ENCODE data around the gene HLA-DPB1.

DNA sequence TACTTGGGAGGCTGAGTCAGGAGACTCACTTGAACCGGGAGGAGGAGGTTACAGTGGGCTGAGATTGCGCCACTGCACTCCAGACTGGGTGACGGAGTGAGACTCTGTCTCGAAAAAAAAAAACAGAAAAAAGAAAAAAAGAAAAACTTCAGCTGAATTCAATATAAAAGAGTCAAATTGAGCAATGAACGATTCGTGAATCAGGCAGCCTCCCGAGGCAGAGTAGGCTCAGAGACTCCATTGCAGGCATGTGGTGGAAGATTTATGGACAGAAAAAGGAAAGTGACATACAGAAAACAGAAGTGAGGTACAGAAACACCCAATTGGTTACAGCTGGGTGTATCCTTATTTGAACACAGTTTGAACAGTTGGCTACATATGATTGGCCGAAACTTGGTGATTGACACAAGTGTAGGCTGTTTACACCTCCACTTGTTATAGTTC, 56.3 kb downstream of the HLA-DPB1 start:
- TF ChIP-seq NFIC (IDR thresholded peaks at IDR 0.05) (no peak), YY1 (IDR thresholded peaks at IDR 0.05; ENCODE audit: low read depth) (no peak), ZBTB7A (IDR thresholded peaks at IDR 0.05; ENCODE audit: low read depth) (no peak)
- TF ChIP-seq, protein P1, sequence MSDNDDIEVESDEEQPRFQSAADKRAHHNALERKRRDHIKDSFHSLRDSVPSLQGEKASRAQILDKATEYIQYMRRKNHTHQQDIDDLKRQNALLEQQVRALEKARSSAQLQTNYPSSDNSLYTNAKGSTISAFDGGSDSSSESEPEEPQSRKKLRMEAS (IDR thresholded peaks at IDR 0.05), result no peak
